HepG2 (cell line): ENCODE measurements around the gene RALY. TPM values are rescaled to one million over a fixed set of nuclear protein-coding genes. Genes with fewer than 3 reads are reported as not detected.

Experiments used
- ATF1 ChIP-seq: IDR thresholded peaks from 2 replicates; pipeline ENCODE4 v1.6.1; 2016; ENCODE audit warnings: mild to moderate bottlenecking, control low read depth
- DNMT3B ChIP-seq: conservative IDR thresholded peaks from 2 replicates; pipeline ENCODE4 v1.6.1; 2016; ENCODE audit warnings: missing biosample characterization, control low read depth
- GMEB1 ChIP-seq: sonication (generic); formaldehyde crosslinking; IDR thresholded peaks from 2 replicates; pipeline ENCODE4 v1.5.1; 2020; ENCODE audit warnings: missing genetic modification reagents, mild to moderate bottlenecking, borderline replicate concordance
- HNRNPK ChIP-seq: fragments of 200-400 bp; formaldehyde crosslinking; IDR thresholded peaks from 2 replicates; pipeline ENCODE4 v1.6.1; 2018; ENCODE audit warnings: low read length, low read depth, moderate library complexity, mild to moderate bottlenecking; ENCODE audit not compliant: poor library complexity, severe bottlenecking
- HNRNPUL1 ChIP-seq: fragments of 200-400 bp; formaldehyde crosslinking; IDR thresholded peaks from 2 replicates; pipeline ENCODE4 v1.6.1; 2017; ENCODE audit warnings: low read depth, mild to moderate bottlenecking, low read length, moderate library complexity
- MXI1 ChIP-seq: IDR thresholded peaks from 3 replicates; pipeline ENCODE4 v1.6.1; 2012; ENCODE audit warnings: low read depth, low read length, inconsistent platforms, borderline replicate concordance
- MYNN ChIP-seq: sonication (generic); formaldehyde crosslinking; IDR thresholded peaks from 2 replicates; pipeline ENCODE4 v1.4.0; 2020; ENCODE audit warnings: mild to moderate bottlenecking, low read depth, missing genetic modification reagents
- PLRG1 ChIP-seq: fragments of 450-650 bp; conservative IDR thresholded peaks from 2 replicates; pipeline ENCODE4 v1.6.1; 2016
- RBM39 ChIP-seq: fragments of 200-400 bp; formaldehyde crosslinking; IDR thresholded peaks from one replicate; pipeline ENCODE4 v1.6.1; 2018; ENCODE audit warnings: antibody characterized with exemption, mild to moderate bottlenecking, low read depth, low read length; ENCODE audit not compliant: poor library complexity, severe bottlenecking
- RFX1 ChIP-seq: fragments of 450-650 bp; IDR thresholded peaks from 2 replicates; pipeline ENCODE4 v1.6.1; 2017
- SAFB2 ChIP-seq: sonication (generic); formaldehyde crosslinking; IDR thresholded peaks from 2 replicates; pipeline ENCODE4 v1.5.1; 2020; ENCODE audit warnings: missing genetic modification reagents, low read depth, mild to moderate bottlenecking, borderline replicate concordance
- SALL2 ChIP-seq: sonication (generic); formaldehyde crosslinking; IDR thresholded peaks from 2 replicates; pipeline ENCODE4 v1.8.1; 2023; ENCODE audit warnings: mild to moderate bottlenecking, missing genetic modification reagents, inconsistent platforms
- TAF15 ChIP-seq: fragments of 200-400 bp; formaldehyde crosslinking; IDR thresholded peaks from one replicate; pipeline ENCODE4 v1.6.1; 2018; ENCODE audit warnings: mild to moderate bottlenecking, low read depth, low read length; ENCODE audit not compliant: poor library complexity, severe bottlenecking
- TEF ChIP-seq: sonication (generic); formaldehyde crosslinking; IDR thresholded peaks from 2 replicates; pipeline ENCODE4 v1.5.0; 2020; ENCODE audit warnings: missing genetic modification reagents
- TOE1 ChIP-seq: sonication (generic); formaldehyde crosslinking; IDR thresholded peaks from 2 replicates; pipeline ENCODE4 v1.4.0; 2020; ENCODE audit warnings: mild to moderate bottlenecking, missing genetic modification reagents
- ZBTB7A ChIP-seq: sonication (generic); formaldehyde crosslinking; IDR thresholded peaks from 2 replicates; pipeline ENCODE4 v1.8.0; 2022; ENCODE audit warnings: mild to moderate bottlenecking, missing genetic modification reagents
- ZC3H4 ChIP-seq: sonication (generic); formaldehyde crosslinking; IDR thresholded peaks from 2 replicates; pipeline ENCODE4 v1.4.0; 2020; ENCODE audit warnings: missing genetic modification reagents, borderline replicate concordance
- ZNF451 ChIP-seq: sonication (generic); formaldehyde crosslinking; IDR thresholded peaks from 2 replicates; pipeline ENCODE4 v1.5.0; 2020; ENCODE audit warnings: mild to moderate bottlenecking, missing genetic modification reagents
- ZNF512 ChIP-seq: sonication (generic); formaldehyde crosslinking; IDR thresholded peaks from 2 replicates; pipeline ENCODE4 v1.4.0; 2020; ENCODE audit warnings: mild to moderate bottlenecking, missing genetic modification reagents
- ZNF614 ChIP-seq: IDR thresholded peaks from 2 replicates; pipeline ENCODE4 v1.6.1; 2018; ENCODE audit warnings: missing biosample characterization, missing genetic modification reagents, inconsistent platforms, borderline replicate concordance
- ZNF768 ChIP-seq: sonication (generic); formaldehyde crosslinking; IDR thresholded peaks from 2 replicates; pipeline ENCODE4 v1.4.0; 2020; ENCODE audit warnings: missing genetic modification reagents
- ZSCAN5A ChIP-seq: sonication (generic); formaldehyde crosslinking; IDR thresholded peaks from 2 replicates; pipeline ENCODE4 v1.8.0; 2022; ENCODE audit warnings: mild to moderate bottlenecking, missing genetic modification reagents, borderline replicate concordance
- ZXDC ChIP-seq: sonication (generic); formaldehyde crosslinking; IDR thresholded peaks from 2 replicates; pipeline ENCODE4 v1.5.0; 2020; ENCODE audit warnings: mild to moderate bottlenecking, missing genetic modification reagents
- polyA plus RNA-seq, 8 experiments: library from polyadenylated mRNA; depleted of rRNA in 3 of 8; stranded (reverse) in 7 of 8; unstranded in 1 of 8; fragments of >200 nt; fragmentation: Illumina TruSeq in 4 of 8; extraction: Trizol in 4 of 8; gene quantifications; 2 replicates each; pipeline versions ENCODE4 v1.2.1 to v1.2.3, GENCODE V29; 2011 to 2016; ENCODE audit warnings: low read depth in 4 of 8, missing spikeins in 1 of 8, mixed read lengths in 1 of 8; ENCODE audit not compliant: insufficient read depth in 1 of 8
- total RNA-seq, 5 experiments: library from RNA; depleted of rRNA; stranded (reverse); fragments of >200 nt; fragmentation: Illumina TruSeq; extraction: Trizol; gene quantifications; 2 replicates each; pipeline ENCODE4 v1.2.3, GENCODE V29; 2016; ENCODE audit warnings: low read depth in 1 of 5

RALY gene
- total and polyA plus RNA-seq, 2 of the 13 experiments (the other 11 are each of a cell fraction or from before 2014, with no cell fraction given) = 178 to 186 TPM

GRCh38 chr20:34022151-34022838 lies 28.6 kb downstream of the RALY start (continued):
- TF ChIP-seq ZSCAN5A (CRISPR knock-in tag) (no peak), MXI1 (no peak), ATF1 (CRISPR knock-in tag) (no peak), ZNF451 (no peak), ZNF512 (CRISPR knock-in tag) (no peak), TAF15 (no peak), HNRNPUL1 (no peak), RBM39 (no peak), PLRG1 (no peak), DNMT3B (CRISPR knock-in tag) (no peak), GMEB1 (CRISPR knock-in tag) (no peak), ZC3H4 (no peak), ZNF614 (CRISPR knock-in tag) (no peak), HNRNPK (no peak), ZXDC (CRISPR knock-in tag) (no peak), ZNF768 (CRISPR knock-in tag) (no peak), SAFB2 (CRISPR knock-in tag) (no peak), TOE1 (CRISPR knock-in tag) (no peak), MYNN (no peak), RFX1 (no peak), SALL2 (CRISPR knock-in tag) (0 out of 2 replicates have a peak, but pooled peaks have one; percentile 35), ZBTB7A (no peak), TEF (CRISPR knock-in tag) (no peak)
